ENCODE measurements around the gene DCTN2. TPM values are rescaled to one million over a fixed set of nuclear protein-coding genes. Genes with fewer than 3 reads are reported as not detected.

The DCTN2 gene
- total and polyA plus RNA-seq, 4 donors = 60.0 to 110 (median 84.2) TPM

DNA sequence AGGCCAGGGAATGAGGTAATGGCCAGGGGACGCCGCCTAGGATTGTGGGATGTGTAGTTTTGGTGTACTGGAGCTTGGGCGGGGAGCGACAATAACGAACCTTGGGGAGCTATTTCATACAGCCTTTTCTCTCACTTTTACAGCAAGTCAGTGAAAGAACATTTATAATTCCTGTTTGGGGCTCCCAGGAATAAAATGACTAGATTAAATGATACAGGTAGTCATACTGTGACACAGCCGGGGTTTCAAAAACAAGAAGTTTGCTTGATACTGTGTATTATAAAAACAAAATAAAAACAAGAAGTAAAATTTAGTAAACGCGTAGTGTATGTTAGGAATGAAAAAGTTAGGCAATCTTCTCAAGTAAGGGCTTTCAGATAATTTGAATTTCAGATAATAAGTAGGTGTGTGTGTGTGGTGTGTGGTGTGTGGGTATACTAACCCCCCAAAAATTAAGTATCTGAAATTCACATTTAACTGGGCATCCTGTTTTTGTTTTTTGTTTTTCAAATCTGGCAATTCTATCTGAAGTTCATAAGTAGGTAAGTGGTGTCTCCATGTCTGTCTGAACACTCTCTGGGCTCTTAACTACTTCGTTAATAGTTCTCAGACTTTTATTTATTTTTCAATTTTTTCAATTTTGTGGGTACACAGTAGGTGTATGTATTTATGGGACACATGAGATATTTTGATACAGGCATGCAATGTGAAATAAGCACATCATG, 458 bp upstream of the DCTN2 start:
- Histone ChIP-seq H3K27ac (ENCODE audit: low read depth in 1 of 2, low read length in 1 of 2) (no peak overlapping the region), H3K36me3 (ENCODE audit: control insufficient read depth in 4 of 4, insufficient read depth in 4 of 4, low read length in 4 of 4) (peaks cover 0 to 5% (median 1%) of the 10 kb centered on the region in 4 donors)

DNA sequence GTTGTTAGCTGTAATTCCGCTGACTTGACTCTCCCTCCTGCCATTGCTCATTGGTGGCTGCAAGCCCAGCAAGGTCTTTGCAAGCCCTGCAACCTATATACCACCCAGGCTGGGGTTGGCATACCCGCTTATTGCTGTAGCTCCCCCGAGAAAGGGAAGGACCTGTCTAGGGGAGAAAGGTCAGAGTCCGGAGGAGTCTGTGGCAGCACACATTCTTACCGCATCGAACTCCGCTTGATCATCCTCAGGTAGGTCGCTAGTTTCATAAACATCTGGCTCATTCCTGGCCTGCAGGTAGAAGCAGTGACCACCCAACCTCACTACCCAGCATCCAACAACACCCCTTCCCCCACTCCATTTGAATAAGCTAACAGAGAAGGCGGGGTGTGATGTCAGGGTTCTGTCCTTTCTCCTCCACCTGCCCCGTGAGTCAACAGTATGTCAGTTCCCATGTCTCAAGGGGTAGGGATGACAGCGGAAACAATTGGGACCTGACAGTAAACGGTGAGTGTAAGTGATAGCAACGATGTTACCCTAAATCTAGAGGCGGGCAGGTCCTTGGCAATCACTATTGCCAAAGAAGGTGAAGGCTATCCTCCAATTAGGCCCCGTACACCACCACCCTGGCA, 1.1 kb downstream of the DCTN2 start:
- H3K4me1 ChIP-seq (ENCODE audit: control insufficient read depth in 5 of 5, insufficient read depth in 5 of 5, low read length in 5 of 5) = peaks cover 0 to 18% (median 8%) of the 10 kb centered on the region in 5 donors
- peak overlapping the region; percentile 89 to 93 for H3K27ac ChIP-seq (ENCODE audit: low read depth in 1 of 2, low read length in 1 of 2)
- peaks cover 0 to 32% (median 24%) of the 10 kb centered on the region in 3 donors for H3K27me3 ChIP-seq (ENCODE audit: control insufficient read depth in 3 of 3, insufficient read depth in 3 of 3, low read length in 2 of 3)
- DNase-seq (peak in 1 of 3 donors; percentile 6), ATAC-seq (ENCODE audit: insufficient read depth, low FRiP score) (no peak)
- TF ChIP-seq, protein P1, sequence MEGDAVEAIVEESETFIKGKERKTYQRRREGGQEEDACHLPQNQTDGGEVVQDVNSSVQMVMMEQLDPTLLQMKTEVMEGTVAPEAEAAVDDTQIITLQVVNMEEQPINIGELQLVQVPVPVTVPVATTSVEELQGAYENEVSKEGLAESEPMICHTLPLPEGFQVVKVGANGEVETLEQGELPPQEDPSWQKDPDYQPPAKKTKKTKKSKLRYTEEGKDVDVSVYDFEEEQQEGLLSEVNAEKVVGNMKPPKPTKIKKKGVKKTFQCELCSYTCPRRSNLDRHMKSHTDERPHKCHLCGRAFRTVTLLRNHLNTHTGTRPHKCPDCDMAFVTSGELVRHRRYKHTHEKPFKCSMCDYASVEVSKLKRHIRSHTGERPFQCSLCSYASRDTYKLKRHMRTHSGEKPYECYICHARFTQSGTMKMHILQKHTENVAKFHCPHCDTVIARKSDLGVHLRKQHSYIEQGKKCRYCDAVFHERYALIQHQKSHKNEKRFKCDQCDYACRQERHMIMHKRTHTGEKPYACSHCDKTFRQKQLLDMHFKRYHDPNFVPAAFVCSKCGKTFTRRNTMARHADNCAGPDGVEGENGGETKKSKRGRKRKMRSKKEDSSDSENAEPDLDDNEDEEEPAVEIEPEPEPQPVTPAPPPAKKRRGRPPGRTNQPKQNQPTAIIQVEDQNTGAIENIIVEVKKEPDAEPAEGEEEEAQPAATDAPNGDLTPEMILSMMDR (IDR thresholded peaks at IDR 0.05; ENCODE audit: control extremely low read depth, extremely low read depth) = no peak
- WGBS, 2 donors = 61 to 69% methylated on average over 15 of the region's 15 CpGs
- peak overlapping the region; percentile 82 to 97 for H3K9ac ChIP-seq (ENCODE audit: insufficient read depth in 1 of 2, low read length in 2 of 2)
- H3K4me3 ChIP-seq = peak overlapping the region; percentile 93
- peaks cover 3 to 8% (median 4%) of the 10 kb centered on the region in 4 donors for H3K36me3 ChIP-seq (ENCODE audit: control insufficient read depth in 4 of 4, insufficient read depth in 4 of 4, low read length in 4 of 4)
- H3K9me3 ChIP-seq (ENCODE audit: control insufficient read depth in 4 of 4, insufficient read depth in 3 of 4, low read length in 3 of 4) = no peaks in the 10 kb centered on the region

More for the DNA sequence above, 458 bp upstream of the DCTN2 start:
- no peak for DNase-seq
- Histone ChIP-seq H3K9me3 (ENCODE audit: control insufficient read depth in 4 of 4, insufficient read depth in 3 of 4, low read length in 3 of 4) (no peaks in the 10 kb centered on the region), H3K4me1 (ENCODE audit: control insufficient read depth in 5 of 5, insufficient read depth in 5 of 5, low read length in 5 of 5) (peaks cover 0 to 18% (median 8%) of the 10 kb centered on the region in 5 donors), H3K4me3 (no peak overlapping the region), H3K9ac (ENCODE audit: insufficient read depth in 1 of 2, low read length in 2 of 2) (no peak overlapping the region), H3K27me3 (ENCODE audit: control insufficient read depth in 3 of 3, insufficient read depth in 3 of 3, low read length in 2 of 3) (peaks cover 0 to 37% (median 25%) of the 10 kb centered on the region in 3 donors)
- no peak for ATAC-seq (ENCODE audit: insufficient read depth, low FRiP score)
- WGBS, 2 donors = 16 to 21% methylated on average over 9 of the region's 9 CpGs
- TF ChIP-seq, protein P1 (IDR thresholded peaks at IDR 0.05; ENCODE audit: control extremely low read depth, extremely low read depth) = no peak

DNA sequence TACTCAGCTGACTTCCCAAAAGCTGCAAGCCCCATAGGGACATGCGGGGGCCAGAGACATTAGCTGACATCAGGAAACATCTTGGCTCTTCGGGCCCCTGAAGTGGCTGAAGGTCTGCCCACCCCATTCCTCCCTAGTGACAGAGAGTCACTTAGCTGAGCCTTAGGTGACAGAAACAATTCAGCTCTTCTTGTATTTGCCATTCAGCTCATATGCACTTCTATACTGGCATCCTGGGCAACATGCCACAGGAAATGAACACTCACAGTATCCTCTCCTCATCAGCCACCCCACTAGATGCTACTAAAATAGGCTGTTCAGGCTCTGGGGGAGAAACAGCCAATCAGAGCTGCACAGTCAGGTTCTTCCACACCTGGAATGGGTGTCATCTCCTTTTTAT, 3.4 kb downstream of the DCTN2 start:
- Histone ChIP-seq H3K27me3 (ENCODE audit: control insufficient read depth in 3 of 3, insufficient read depth in 3 of 3, low read length in 2 of 3) (peaks cover 0 to 12% (median 5%) of the 10 kb centered on the region in 3 donors), H3K27ac (ENCODE audit: low read depth in 1 of 2, low read length in 1 of 2) (no peak overlapping the region), H3K36me3 (ENCODE audit: control insufficient read depth in 4 of 4, insufficient read depth in 4 of 4, low read length in 4 of 4) (peaks cover 6 to 16% (median 11%) of the 10 kb centered on the region in 4 donors), H3K4me3 (no peak overlapping the region), H3K9me3 (ENCODE audit: control insufficient read depth in 4 of 4, insufficient read depth in 3 of 4, low read length in 3 of 4) (no peaks in the 10 kb centered on the region), H3K9ac (ENCODE audit: insufficient read depth in 1 of 2, low read length in 2 of 2) (no peak overlapping the region), H3K4me1 (ENCODE audit: control insufficient read depth in 5 of 5, insufficient read depth in 5 of 5, low read length in 5 of 5) (peaks cover 0 to 14% (median 8%) of the 10 kb centered on the region in 5 donors)
- 40 to 70% methylated on average over 2 of the region's 2 CpGs for WGBS, 2 donors
- DNase-seq = no peak
- TF ChIP-seq, protein P1 (IDR thresholded peaks at IDR 0.05; ENCODE audit: control extremely low read depth, extremely low read depth) = no peak
- no peak for ATAC-seq (ENCODE audit: insufficient read depth, low FRiP score)

Data from lung (tissue), 12 donors.